WTC11 (cell line): ENCODE data around the gene CDRT4.

Source experiments
- ATF3 ChIP-seq: sonication (generic); formaldehyde crosslinking; conservative IDR thresholded peaks from 2 replicates; pipeline ENCODE4 v1.8.1; 2022; ENCODE audit warnings: mild to moderate bottlenecking, missing genetic modification reagents
- FOXJ3 ChIP-seq: sonication (generic); formaldehyde crosslinking; IDR thresholded peaks from 2 replicates; pipeline ENCODE4 v1.9.0; 2021; ENCODE audit warnings: missing genetic modification reagents, mild to moderate bottlenecking, borderline replicate concordance
- GABPB1 ChIP-seq: sonication (generic); formaldehyde crosslinking; IDR thresholded peaks from 2 replicates; pipeline ENCODE4 v1.8.1; 2023; ENCODE audit warnings: mild to moderate bottlenecking, missing genetic modification reagents
- IRF2 ChIP-seq: sonication (generic); formaldehyde crosslinking; IDR thresholded peaks from 2 replicates; pipeline ENCODE4 v1.8.0; 2022; ENCODE audit warnings: low read depth, missing genetic modification reagents, borderline replicate concordance
- JUN ChIP-seq: sonication (generic); formaldehyde crosslinking; IDR thresholded peaks from 2 replicates; pipeline ENCODE4 v1.8.0; 2023; ENCODE audit warnings: mild to moderate bottlenecking, missing genetic modification reagents
- MLX ChIP-seq: sonication (generic); formaldehyde crosslinking; IDR thresholded peaks from 2 replicates; pipeline ENCODE4 v1.8.1; 2023; ENCODE audit warnings: mild to moderate bottlenecking, missing genetic modification reagents, moderate library complexity
- TCF7 ChIP-seq: sonication (generic); formaldehyde crosslinking; IDR thresholded peaks from 2 replicates; pipeline ENCODE4 v1.8.0; 2022; ENCODE audit warnings: mild to moderate bottlenecking, low read depth, missing genetic modification reagents, moderate library complexity
- USF1 ChIP-seq: sonication (generic); formaldehyde crosslinking; IDR thresholded peaks from 2 replicates; pipeline ENCODE4 v1.8.0; 2022; ENCODE audit warnings: mild to moderate bottlenecking, missing genetic modification reagents
- ZNF138 ChIP-seq: sonication (generic); formaldehyde crosslinking; conservative IDR thresholded peaks from 2 replicates; pipeline ENCODE4 v1.8.1; 2022; ENCODE audit warnings: mild to moderate bottlenecking, moderate library complexity, missing genetic modification reagents
- TF ChIP-seq, protein P1 (sequence below): sonication (generic); formaldehyde crosslinking; IDR thresholded peaks from 2 replicates; pipeline ENCODE4 v1.8.0; 2023; ENCODE audit warnings: missing genetic modification reagents, mild to moderate bottlenecking, borderline replicate concordance
- TF ChIP-seq, protein P2 (sequence below): fragments of 200-600 bp; IDR thresholded peaks from 2 replicates; pipeline ENCODE4 v1.8.0; 2022; ENCODE audit warnings: antibody characterized with exemption

DNA sequence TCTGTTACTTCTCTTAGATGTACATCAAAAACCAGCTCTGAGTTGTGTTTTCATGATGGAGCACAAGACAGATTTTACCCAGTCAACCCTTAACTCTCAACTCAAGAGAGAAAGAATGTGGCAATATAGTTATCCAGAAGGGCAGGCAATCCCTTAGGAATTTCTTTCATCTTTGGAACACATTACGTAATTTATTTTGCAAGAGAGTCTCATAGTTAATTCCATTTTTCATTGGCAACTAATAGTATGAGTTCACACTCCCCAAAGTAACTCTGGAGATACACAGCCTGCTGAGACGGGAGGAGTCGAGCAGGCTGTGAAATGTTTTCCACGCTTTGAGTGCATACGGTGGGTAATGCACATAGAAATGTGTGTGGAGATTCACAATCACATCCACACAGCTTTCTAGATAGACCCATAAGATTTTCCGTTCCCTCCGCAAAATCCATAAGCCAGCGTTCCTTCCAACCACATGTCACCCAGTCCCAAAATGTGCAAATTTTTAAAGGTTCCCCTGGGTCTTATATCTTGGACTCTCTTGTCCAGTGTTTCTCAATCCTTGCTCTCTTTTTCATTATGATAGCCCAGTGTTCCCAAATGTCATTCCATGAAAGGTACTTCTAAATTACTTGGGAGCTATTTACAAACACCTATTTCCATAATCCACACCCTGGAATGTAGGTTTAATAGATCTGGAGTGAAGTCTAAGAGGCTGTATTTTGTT is 8.4 kb upstream of the CDRT4 start:
- TF ChIP-seq, protein P1, sequence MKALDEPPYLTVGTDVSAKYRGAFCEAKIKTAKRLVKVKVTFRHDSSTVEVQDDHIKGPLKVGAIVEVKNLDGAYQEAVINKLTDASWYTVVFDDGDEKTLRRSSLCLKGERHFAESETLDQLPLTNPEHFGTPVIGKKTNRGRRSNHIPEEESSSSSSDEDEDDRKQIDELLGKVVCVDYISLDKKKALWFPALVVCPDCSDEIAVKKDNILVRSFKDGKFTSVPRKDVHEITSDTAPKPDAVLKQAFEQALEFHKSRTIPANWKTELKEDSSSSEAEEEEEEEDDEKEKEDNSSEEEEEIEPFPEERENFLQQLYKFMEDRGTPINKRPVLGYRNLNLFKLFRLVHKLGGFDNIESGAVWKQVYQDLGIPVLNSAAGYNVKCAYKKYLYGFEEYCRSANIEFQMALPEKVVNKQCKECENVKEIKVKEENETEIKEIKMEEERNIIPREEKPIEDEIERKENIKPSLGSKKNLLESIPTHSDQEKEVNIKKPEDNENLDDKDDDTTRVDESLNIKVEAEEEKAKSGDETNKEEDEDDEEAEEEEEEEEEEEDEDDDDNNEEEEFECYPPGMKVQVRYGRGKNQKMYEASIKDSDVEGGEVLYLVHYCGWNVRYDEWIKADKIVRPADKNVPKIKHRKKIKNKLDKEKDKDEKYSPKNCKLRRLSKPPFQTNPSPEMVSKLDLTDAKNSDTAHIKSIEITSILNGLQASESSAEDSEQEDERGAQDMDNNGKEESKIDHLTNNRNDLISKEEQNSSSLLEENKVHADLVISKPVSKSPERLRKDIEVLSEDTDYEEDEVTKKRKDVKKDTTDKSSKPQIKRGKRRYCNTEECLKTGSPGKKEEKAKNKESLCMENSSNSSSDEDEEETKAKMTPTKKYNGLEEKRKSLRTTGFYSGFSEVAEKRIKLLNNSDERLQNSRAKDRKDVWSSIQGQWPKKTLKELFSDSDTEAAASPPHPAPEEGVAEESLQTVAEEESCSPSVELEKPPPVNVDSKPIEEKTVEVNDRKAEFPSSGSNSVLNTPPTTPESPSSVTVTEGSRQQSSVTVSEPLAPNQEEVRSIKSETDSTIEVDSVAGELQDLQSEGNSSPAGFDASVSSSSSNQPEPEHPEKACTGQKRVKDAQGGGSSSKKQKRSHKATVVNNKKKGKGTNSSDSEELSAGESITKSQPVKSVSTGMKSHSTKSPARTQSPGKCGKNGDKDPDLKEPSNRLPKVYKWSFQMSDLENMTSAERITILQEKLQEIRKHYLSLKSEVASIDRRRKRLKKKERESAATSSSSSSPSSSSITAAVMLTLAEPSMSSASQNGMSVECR (CRISPR knock-in tag), result no peak
- TF ChIP-seq ZNF138 (no peak), USF1 (no peak), FOXJ3 (CRISPR knock-in tag) (no peak), GABPB1 (CRISPR knock-in tag) (no peak), ATF3 (CRISPR knock-in tag) (no peak), IRF2 (CRISPR knock-in tag) (no peak), JUN (CRISPR knock-in tag) (no peak), TCF7 (no peak), MLX (no peak)
- TF ChIP-seq, protein P2, sequence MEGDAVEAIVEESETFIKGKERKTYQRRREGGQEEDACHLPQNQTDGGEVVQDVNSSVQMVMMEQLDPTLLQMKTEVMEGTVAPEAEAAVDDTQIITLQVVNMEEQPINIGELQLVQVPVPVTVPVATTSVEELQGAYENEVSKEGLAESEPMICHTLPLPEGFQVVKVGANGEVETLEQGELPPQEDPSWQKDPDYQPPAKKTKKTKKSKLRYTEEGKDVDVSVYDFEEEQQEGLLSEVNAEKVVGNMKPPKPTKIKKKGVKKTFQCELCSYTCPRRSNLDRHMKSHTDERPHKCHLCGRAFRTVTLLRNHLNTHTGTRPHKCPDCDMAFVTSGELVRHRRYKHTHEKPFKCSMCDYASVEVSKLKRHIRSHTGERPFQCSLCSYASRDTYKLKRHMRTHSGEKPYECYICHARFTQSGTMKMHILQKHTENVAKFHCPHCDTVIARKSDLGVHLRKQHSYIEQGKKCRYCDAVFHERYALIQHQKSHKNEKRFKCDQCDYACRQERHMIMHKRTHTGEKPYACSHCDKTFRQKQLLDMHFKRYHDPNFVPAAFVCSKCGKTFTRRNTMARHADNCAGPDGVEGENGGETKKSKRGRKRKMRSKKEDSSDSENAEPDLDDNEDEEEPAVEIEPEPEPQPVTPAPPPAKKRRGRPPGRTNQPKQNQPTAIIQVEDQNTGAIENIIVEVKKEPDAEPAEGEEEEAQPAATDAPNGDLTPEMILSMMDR, result no peak
